ENCODE results near the gene ERC2.

- TF ChIP-seq CTCF (IDR thresholded peaks at IDR 0.05; ENCODE audit: extremely low read depth in 1 of 2, insufficient read depth in 1 of 2, low read depth in 1 of 2, low read length in 2 of 2) (no peak), JUN (IDR thresholded peaks at IDR 0.05; ENCODE audit: borderline replicate concordance, insufficient read depth, insufficient read length, low read depth) (no peak), POLR2A (IDR thresholded peaks at IDR 0.05; ENCODE audit: low read depth, low read length) (no peak), POLR2AphosphoS5 (IDR thresholded peaks at IDR 0.05; ENCODE audit: insufficient read depth, low read depth, low read length) (no peak)
Measured at GRCh38 chr3:56268616-56269383, 199.5 kb downstream of the ERC2 start.
